Stimulated activated naive B cell treated with anti-CD40 and anti-IgM and Interleukin-4, amounts not matched to agents 10 μg/mL and 1 μg/mL and 100 μg/mL, for 72 hours (primary cell): ENCODE data around the gene RPUSD1.

ENCODE experiments used
- ATAC-seq, 2 donors: fragments of 150-1000 bp; cut with Tn5 transposase; replicated peaks; 2 replicates each; pipeline ENCODE4 v1.10.0; 2021; ENCODE audit warnings: moderate library complexity in 1 of 2
- DNase-seq: peaks from one replicate; pipeline ENCODE4 v3.0.0; 2021
- H3K27ac Mint-ChIP-seq: one replicate; pipeline ENCODE4 v1.8.0; 2022; ENCODE audit warnings: mild to moderate bottlenecking, mixed read lengths
- H3K27me3 Mint-ChIP-seq, 2 donors: one replicate each; pipeline ENCODE4 v1.8.0; 2022; ENCODE audit warnings: mixed read lengths in 2 of 2
- H3K36me3 Mint-ChIP-seq, 2 donors: one replicate each; pipeline ENCODE4 v1.8.0; 2022; ENCODE audit warnings: mixed read lengths in 2 of 2, mild to moderate bottlenecking in 1 of 2
- H3K4me1 Mint-ChIP-seq, 2 donors: one replicate each; pipeline ENCODE4 v1.8.0; 2022; ENCODE audit warnings: mixed read lengths in 2 of 2, mild to moderate bottlenecking in 1 of 2
- H3K4me3 Mint-ChIP-seq, 2 donors: one replicate each; pipeline ENCODE4 v1.8.0; 2022; ENCODE audit warnings: mild to moderate bottlenecking in 2 of 2, mixed read lengths in 2 of 2, moderate library complexity in 1 of 2
- H3K9me3 Mint-ChIP-seq, 2 donors: one replicate each; pipeline ENCODE4 v1.8.0; 2022; ENCODE audit warnings: mixed read lengths in 2 of 2, mild to moderate bottlenecking in 1 of 2

Gene RPUSD1

GRCh38 chr16:739560-740458 lies 48.4 kb downstream of the RPUSD1 start:
- Mint-ChIP-seq H3K27me3 (no peaks in the 10 kb centered on the region), H3K4me3 (peak overlapping the region; percentile 84 to 89), H3K27ac (peak overlapping the region; percentile 91), H3K36me3 (peaks cover 18 to 26% of the 10 kb centered on the region in 2 donors), H3K4me1 (peaks cover 14 to 38% of the 10 kb centered on the region in 2 donors), H3K9me3 (no peaks in the 10 kb centered on the region)
- peak in 1 of 2 donors; percentile 2 for ATAC-seq
- no peak for DNase-seq

GRCh38 chr16:736936-737481 lies 51.2 kb downstream of the RPUSD1 start:
- Mint-ChIP-seq H3K4me1 (peaks cover 14 to 38% of the 10 kb centered on the region in 2 donors), H3K4me3 (no peak overlapping the region), H3K9me3 (no peaks in the 10 kb centered on the region), H3K27me3 (no peaks in the 10 kb centered on the region), H3K36me3 (peaks cover 27 to 41% of the 10 kb centered on the region in 2 donors), H3K27ac (no peak overlapping the region)
- DNase-seq (no peak), ATAC-seq (no peak)

GRCh38 chr16:735982-736453 lies 52.2 kb downstream of the RPUSD1 start:
- DNase-seq (no peak), ATAC-seq (no peak)
- Mint-ChIP-seq H3K4me1 (peaks cover 14 to 38% of the 10 kb centered on the region in 2 donors), H3K36me3 (peaks cover 27 to 41% of the 10 kb centered on the region in 2 donors), H3K9me3 (no peaks in the 10 kb centered on the region), H3K27me3 (no peaks in the 10 kb centered on the region), H3K27ac (no peak overlapping the region), H3K4me3 (no peak overlapping the region)

GRCh38 chr16:734981-735881 lies 53.0 kb downstream of the RPUSD1 start:
- Mint-ChIP-seq H3K27ac (no peak overlapping the region), H3K4me1 (peaks cover 14 to 37% of the 10 kb centered on the region in 2 donors), H3K9me3 (no peaks in the 10 kb centered on the region), H3K36me3 (peaks cover 27 to 41% of the 10 kb centered on the region in 2 donors), H3K27me3 (no peaks in the 10 kb centered on the region), H3K4me3 (no peak overlapping the region)
- DNase-seq (no peak), ATAC-seq (no peak)
